ENCODE data around the gene ACOXL. TPM values are rescaled to one million over a fixed set of nuclear protein-coding genes. Genes with fewer than 3 reads are reported as not detected.
A peak's percentile ranks its signal among the peaks of the same experiment; 100 is the strongest.

Gene ACOXL
- total RNA-seq, 3 donors from 2014 or later (not counting 1 experiment from before 2014, with no cell fraction given), result not detected

DNA sequence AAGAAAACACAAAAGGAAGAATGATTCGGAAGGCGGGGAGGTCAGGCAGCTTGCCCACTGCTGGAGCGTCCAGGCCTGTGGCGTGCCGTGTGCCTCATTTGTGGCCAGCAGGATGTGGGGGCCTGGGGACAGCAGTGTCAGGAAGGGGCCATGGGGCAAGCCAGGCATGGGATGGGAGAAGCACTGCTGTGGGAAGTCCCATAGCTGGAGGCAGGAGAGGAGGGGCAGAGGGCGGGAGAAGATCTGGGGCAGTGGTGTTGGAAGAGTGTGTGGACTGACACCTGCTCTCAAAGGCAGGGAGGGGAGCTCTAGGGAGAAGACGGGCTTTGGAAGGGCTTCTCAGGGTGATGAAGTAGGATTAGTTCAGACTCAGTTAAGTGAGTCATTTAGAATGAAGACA, 133.7 kb downstream of the ACOXL start:
- peaks cover under 1% of the 10 kb centered on the region for H3K4me1 ChIP-seq (ENCODE audit: control insufficient read depth, insufficient read depth, low read length)
- intact Hi-C loops (cut with micrococcal nuclease), result no loop called here
- H3K9me3 ChIP-seq (ENCODE audit: control insufficient read depth, insufficient read depth, low read length), result no peaks in the 10 kb centered on the region
- no peaks in the 10 kb centered on the region for H3K36me3 ChIP-seq (ENCODE audit: control insufficient read depth, insufficient read depth, low read length)
- Mint-ChIP-seq H3K4me1 (no peaks in the 10 kb centered on the region), H3K27me3 (ENCODE audit: low read depth in 2 of 2) (peaks cover 17 to 53% of the 10 kb centered on the region in 2 donors), H3K36me3 (no peaks in the 10 kb centered on the region), H3K9me3 (no peaks in the 10 kb centered on the region), H3K27ac (no peak overlapping the region), H3K4me3 (no peak overlapping the region)
- no peak overlapping the region for H3K27ac ChIP-seq (ENCODE audit: low read length)
- H3K4me3 ChIP-seq (ENCODE audit: low read length), result no peak overlapping the region
- ATAC-seq (no peak), DNase-seq (no peak)
- 90% methylated on average over 7 of the region's 7 CpGs for WGBS (ENCODE audit: insufficient coverage)
- H3K27me3 ChIP-seq (ENCODE audit: control insufficient read depth, insufficient read depth, low read length), result no peaks in the 10 kb centered on the region
- TF ChIP-seq, protein P1, sequence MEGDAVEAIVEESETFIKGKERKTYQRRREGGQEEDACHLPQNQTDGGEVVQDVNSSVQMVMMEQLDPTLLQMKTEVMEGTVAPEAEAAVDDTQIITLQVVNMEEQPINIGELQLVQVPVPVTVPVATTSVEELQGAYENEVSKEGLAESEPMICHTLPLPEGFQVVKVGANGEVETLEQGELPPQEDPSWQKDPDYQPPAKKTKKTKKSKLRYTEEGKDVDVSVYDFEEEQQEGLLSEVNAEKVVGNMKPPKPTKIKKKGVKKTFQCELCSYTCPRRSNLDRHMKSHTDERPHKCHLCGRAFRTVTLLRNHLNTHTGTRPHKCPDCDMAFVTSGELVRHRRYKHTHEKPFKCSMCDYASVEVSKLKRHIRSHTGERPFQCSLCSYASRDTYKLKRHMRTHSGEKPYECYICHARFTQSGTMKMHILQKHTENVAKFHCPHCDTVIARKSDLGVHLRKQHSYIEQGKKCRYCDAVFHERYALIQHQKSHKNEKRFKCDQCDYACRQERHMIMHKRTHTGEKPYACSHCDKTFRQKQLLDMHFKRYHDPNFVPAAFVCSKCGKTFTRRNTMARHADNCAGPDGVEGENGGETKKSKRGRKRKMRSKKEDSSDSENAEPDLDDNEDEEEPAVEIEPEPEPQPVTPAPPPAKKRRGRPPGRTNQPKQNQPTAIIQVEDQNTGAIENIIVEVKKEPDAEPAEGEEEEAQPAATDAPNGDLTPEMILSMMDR (IDR thresholded peaks at IDR 0.05), result no peak

DNA sequence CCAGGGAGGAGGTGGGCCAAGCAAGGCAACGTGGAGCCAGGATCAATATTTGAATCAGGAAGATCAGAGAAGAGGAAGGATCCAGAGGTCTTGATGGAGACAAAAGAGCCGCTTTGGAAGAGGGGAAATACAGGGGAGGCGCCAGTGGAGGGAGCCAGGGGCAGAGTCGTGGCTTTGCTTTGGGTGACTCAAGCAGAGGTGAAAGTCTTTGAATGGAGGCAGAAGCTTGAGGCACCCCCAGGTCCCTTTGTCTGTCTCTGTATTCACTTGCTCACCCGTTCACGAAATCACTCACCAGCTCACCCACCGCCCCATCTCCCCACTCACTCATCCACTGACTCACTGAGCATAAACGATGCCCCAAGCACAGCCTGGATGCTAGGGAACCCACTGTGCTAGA, 134.1 kb downstream of the ACOXL start:
- no peaks in the 10 kb centered on the region for H3K36me3 ChIP-seq (ENCODE audit: control insufficient read depth, insufficient read depth, low read length)
- DNase-seq (peak in 1 of 2 donors; percentile 8), ATAC-seq (no peak)
- H3K9me3 ChIP-seq (ENCODE audit: control insufficient read depth, insufficient read depth, low read length), result no peaks in the 10 kb centered on the region
- no peaks in the 10 kb centered on the region for H3K4me1 ChIP-seq (ENCODE audit: control insufficient read depth, insufficient read depth, low read length)
- WGBS (ENCODE audit: insufficient coverage), result 77% methylated on average over 8 of the region's 8 CpGs
- Mint-ChIP-seq H3K27me3 (ENCODE audit: low read depth in 2 of 2) (peaks cover 15 to 53% of the 10 kb centered on the region in 2 donors), H3K9me3 (no peaks in the 10 kb centered on the region), H3K4me1 (no peaks in the 10 kb centered on the region), H3K4me3 (no peak overlapping the region), H3K36me3 (no peaks in the 10 kb centered on the region), H3K27ac (no peak overlapping the region)
- TF ChIP-seq, protein P1 (IDR thresholded peaks at IDR 0.05), result no peak
- H3K27me3 ChIP-seq (ENCODE audit: control insufficient read depth, insufficient read depth, low read length), result no peaks in the 10 kb centered on the region
- H3K4me3 ChIP-seq (ENCODE audit: low read length), result no peak overlapping the region
- intact Hi-C loops (cut with micrococcal nuclease), result no loop called here
- H3K27ac ChIP-seq (ENCODE audit: low read length), result no peak overlapping the region

DNA sequence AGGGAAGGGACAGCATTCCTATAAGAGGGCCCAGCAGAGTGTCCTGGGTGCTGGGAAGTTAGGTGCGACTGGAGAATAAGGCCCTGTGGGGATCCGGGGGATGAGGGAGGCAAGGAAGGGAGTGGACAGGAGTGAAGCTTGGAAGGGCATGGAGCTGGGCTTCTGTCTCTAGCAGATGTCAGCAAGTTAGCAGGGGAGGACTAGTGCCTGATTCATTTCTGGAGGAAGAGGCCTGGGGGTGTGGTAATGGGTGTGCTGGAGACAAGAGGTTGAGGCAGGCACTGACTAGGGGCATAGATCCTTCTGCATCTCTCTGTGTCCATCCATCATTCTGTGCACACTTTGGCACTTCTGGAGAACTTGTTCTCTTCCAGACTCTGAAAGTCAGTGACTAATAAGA, 134.7 kb downstream of the ACOXL start:
- DNase-seq, result peak in 1 of 2 donors; percentile 2
- Mint-ChIP-seq H3K27me3 (ENCODE audit: low read depth in 2 of 2) (peaks cover 10 to 47% of the 10 kb centered on the region in 2 donors), H3K27ac (no peak overlapping the region), H3K9me3 (no peaks in the 10 kb centered on the region), H3K4me1 (no peaks in the 10 kb centered on the region), H3K36me3 (no peaks in the 10 kb centered on the region), H3K4me3 (no peak overlapping the region)
- no peak overlapping the region for H3K4me3 ChIP-seq (ENCODE audit: low read length)
- TF ChIP-seq, protein P1 (IDR thresholded peaks at IDR 0.05), result no peak
- no peaks in the 10 kb centered on the region for H3K36me3 ChIP-seq (ENCODE audit: control insufficient read depth, insufficient read depth, low read length)
- intact Hi-C loops (cut with micrococcal nuclease), result no loop called here
- H3K4me1 ChIP-seq (ENCODE audit: control insufficient read depth, insufficient read depth, low read length), result no peaks in the 10 kb centered on the region
- H3K9me3 ChIP-seq (ENCODE audit: control insufficient read depth, insufficient read depth, low read length), result no peaks in the 10 kb centered on the region
- WGBS (ENCODE audit: insufficient coverage), result 96% methylated on average over 2 of the region's 2 CpGs
- no peaks in the 10 kb centered on the region for H3K27me3 ChIP-seq (ENCODE audit: control insufficient read depth, insufficient read depth, low read length)
- no peak overlapping the region for H3K27ac ChIP-seq (ENCODE audit: low read length)
- no peak for ATAC-seq

DNA sequence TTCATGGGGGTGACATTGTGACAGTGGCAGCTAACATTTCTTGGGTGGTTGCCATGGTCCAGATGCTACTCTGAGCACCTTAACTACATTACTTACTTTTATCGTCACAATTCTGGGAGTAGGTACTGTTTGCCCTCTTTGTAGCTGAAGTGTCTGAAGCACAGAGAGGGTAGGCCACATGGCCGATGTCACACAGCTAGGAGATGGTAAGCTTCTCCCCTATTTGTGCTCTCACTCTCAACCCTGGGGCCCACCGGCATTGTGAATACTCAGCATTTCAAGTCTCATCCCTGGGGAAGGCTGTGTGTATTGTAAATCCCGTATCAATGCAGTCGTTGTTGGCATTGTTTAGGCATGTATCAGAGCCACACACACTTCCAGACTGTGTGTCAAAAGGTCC, 136.6 kb downstream of the ACOXL start:
- ATAC-seq, result no peak
- Histone ChIP-seq H3K27me3 (ENCODE audit: control insufficient read depth, insufficient read depth, low read length) (no peaks in the 10 kb centered on the region), H3K4me1 (ENCODE audit: control insufficient read depth, insufficient read depth, low read length) (no peaks in the 10 kb centered on the region), H3K36me3 (ENCODE audit: control insufficient read depth, insufficient read depth, low read length) (no peaks in the 10 kb centered on the region), H3K4me3 (ENCODE audit: low read length) (no peak overlapping the region), H3K9me3 (ENCODE audit: control insufficient read depth, insufficient read depth, low read length) (no peaks in the 10 kb centered on the region), H3K27ac (ENCODE audit: low read length) (no peak overlapping the region)
- H3K36me3 Mint-ChIP-seq, result no peaks in the 10 kb centered on the region
- no peak overlapping the region for H3K27ac Mint-ChIP-seq
- H3K4me3 Mint-ChIP-seq, result no peak overlapping the region
- H3K27me3 Mint-ChIP-seq (ENCODE audit: low read depth in 2 of 2), result peaks cover 8 to 41% of the 10 kb centered on the region in 2 donors
- no peak for DNase-seq
- TF ChIP-seq, protein P1 (IDR thresholded peaks at IDR 0.05), result no peak
- no peaks in the 10 kb centered on the region for H3K9me3 Mint-ChIP-seq
- intact Hi-C loops (cut with micrococcal nuclease), result no loop called here
- whole genome bisulfite sequencing (ENCODE audit: insufficient coverage), result 95% methylated on average over 5 of the region's 5 CpGs
- no peaks in the 10 kb centered on the region for H3K4me1 Mint-ChIP-seq

Measured in natural killer cell (primary cell).